Adrenal gland (tissue), 5 donors: ENCODE results near the gene TM9SF2.

Experiments
- CTCF ChIP-seq, 6 experiments: fragments of 450-650 bp in 4 of 6; fragments of 200-600 bp in 2 of 6; sonication (generic) in 1 of 6; IDR thresholded peaks; 1 replicate in 5 of 6; 2 replicates in 1 of 6; pipeline versions ENCODE4 v1.5.1 to v1.8.0; 2016 to 2021; ENCODE audit warnings: antibody characterized with exemption in 6 of 6, mild to moderate bottlenecking in 2 of 6, moderate library complexity in 1 of 6
- POLR2A ChIP-seq, 2 donors: fragments of 450-650 bp; IDR thresholded peaks; one replicate each; pipeline ENCODE4 v1.6.1; 2017; ENCODE audit warnings: antibody characterized with exemption in 2 of 2, mild to moderate bottlenecking in 2 of 2, moderate library complexity in 1 of 2
- donor health status: DM: no; HTN: no; CAD: no.

DNA sequence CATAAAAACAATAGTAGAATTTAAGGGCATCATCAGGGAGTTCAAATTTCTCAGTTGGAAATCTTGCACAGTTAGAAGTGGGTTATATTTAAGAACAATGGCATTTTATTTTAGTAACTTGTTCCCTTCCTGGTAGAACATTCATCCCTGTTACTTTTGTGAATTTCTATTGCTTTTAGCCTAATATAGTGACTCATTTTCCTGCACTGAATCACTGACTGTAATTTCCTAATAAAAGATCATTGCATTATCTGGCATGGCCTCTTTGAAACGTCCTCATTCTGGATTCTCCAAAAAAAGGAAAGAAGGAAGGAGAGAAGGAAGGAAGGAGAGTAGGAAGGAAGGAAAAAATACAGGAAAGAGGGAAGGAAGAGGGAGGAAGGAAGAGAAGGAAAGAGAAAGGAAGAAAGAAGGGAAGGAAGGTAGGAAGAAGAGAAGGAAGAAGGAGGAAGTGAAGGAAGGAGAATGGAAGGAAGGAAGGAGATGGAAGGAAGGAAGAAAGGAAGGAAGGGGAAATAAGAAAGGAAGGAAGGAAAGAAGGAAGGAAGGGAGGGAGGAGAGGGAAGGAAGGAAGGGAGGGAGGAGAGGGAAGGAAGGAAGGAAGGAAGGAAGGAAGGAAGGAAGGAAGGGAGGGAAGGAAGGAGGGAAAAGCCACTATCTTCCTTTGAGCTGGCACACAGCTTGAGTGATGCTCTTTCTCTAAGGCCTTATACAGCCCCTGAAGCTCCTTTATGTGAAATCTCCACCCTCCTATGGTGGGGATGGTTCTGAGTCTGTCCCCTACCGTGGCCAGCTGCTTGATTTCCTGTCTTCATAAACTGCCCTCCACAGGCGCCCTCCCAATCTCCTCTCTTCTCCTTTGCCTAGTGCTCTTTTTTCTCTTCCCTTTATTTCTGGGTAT, 29.8 kb upstream of the TM9SF2 start:
- no peak for TF ChIP-seq CTCF (IDR thresholded peaks at IDR 0.05)
- no peak for TF ChIP-seq POLR2A (IDR thresholded peaks at IDR 0.05)
